Fibroblast of skin of left biceps (primary cell): Measurements from ENCODE around the gene ATG14.

ENCODE experiments used
- DNase-seq, 2 experiments: peaks; one replicate each; pipeline ENCODE4 v3.0.0-alpha.2; 2013; ENCODE audit warnings: low read depth in 2 of 2

The ATG14 gene

DNA sequence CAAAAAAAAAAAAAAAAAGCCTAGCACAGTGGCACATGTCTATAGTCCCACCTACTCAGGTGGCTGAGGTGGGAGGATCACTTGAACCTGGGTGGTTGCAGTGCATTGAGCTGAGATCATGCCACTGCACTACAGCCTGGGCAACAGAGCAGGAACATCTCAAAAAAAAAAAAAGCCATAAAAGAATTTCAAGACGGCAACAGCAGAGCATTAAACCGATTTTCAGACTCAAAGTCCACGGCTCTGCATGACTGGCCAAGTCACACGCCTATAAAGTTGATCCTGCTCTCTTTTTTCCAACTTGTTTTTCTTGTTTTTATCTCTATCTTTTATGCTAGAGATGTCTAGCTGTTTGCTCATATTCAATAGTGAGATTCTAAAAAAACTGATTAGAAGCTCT is 95.1 kb downstream of the ATG14 start:
- DNase-seq: no peak
